AG09309 (cell line): ENCODE measurements around the gene TAPBP.
"Not testable (repeated sequence)": the region's sequence is repeated elsewhere in the genome, so short reads cannot be mapped to it uniquely, and the experiment has no call there.

Source experiments
- DNase-seq: peaks from one replicate; pipeline ENCODE4 v3.0.0-alpha.2; 2010; ENCODE audit warnings: low read depth
- H3K4me3 ChIP-seq: 2 replicates; pipeline ENCODE4 v1.5.1; 2011; ENCODE audit warnings: mild to moderate bottlenecking, low read depth, low read length, moderate library complexity; ENCODE audit not compliant: control insufficient read depth
- TF ChIP-seq, protein P1 (sequence below): IDR thresholded peaks from 2 replicates; pipeline ENCODE4 v1.5.1; 2011; ENCODE audit warnings: mild to moderate bottlenecking, low read depth, low read length, inconsistent platforms; ENCODE audit not compliant: insufficient read depth, control insufficient read depth; ENCODE audit errors: missing control alignments

Gene TAPBP

DNA sequence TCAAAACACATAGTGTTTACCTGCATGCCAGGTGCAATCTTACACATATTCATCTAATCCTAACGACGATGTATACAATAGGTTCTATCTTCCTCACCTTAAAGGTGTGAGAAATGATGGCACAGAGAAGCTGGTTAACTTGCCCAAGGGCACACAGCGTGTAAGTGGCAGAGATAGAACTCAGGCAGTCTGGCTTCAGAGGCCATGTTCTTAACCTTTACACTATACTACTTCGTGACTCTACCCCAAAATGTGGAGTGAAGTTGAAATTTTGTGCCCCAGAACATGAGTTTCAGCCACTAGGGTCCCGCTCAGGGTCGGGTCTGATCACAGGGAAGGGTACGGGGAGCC, 42.8 kb downstream of the TAPBP start:
- TF ChIP-seq, protein P1, sequence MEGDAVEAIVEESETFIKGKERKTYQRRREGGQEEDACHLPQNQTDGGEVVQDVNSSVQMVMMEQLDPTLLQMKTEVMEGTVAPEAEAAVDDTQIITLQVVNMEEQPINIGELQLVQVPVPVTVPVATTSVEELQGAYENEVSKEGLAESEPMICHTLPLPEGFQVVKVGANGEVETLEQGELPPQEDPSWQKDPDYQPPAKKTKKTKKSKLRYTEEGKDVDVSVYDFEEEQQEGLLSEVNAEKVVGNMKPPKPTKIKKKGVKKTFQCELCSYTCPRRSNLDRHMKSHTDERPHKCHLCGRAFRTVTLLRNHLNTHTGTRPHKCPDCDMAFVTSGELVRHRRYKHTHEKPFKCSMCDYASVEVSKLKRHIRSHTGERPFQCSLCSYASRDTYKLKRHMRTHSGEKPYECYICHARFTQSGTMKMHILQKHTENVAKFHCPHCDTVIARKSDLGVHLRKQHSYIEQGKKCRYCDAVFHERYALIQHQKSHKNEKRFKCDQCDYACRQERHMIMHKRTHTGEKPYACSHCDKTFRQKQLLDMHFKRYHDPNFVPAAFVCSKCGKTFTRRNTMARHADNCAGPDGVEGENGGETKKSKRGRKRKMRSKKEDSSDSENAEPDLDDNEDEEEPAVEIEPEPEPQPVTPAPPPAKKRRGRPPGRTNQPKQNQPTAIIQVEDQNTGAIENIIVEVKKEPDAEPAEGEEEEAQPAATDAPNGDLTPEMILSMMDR = no peak
- H3K4me3 ChIP-seq = peak overlapping the region; percentile 90
- no peak for DNase-seq

DNA sequence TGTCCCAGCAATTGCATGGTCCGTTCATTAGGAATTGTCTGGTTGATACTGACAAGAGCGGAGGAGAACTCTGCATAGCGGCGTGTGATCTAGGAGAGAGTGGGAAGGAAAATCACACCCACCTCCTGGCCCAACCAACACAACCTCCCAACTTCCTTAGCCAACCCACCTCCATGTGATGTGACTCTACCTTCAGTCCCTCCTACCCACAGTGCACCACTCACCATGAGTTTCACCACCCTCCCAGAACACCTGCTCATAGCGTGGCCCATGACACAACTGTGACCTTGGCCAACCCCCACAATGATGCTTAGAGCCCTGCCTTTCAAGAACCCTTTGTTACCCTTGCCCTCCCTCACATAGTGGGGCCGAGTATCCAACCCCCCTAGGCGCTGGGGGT, 49.9 kb downstream of the TAPBP start:
- DNase-seq = no peak
- TF ChIP-seq, protein P1 = no peak

DNA sequence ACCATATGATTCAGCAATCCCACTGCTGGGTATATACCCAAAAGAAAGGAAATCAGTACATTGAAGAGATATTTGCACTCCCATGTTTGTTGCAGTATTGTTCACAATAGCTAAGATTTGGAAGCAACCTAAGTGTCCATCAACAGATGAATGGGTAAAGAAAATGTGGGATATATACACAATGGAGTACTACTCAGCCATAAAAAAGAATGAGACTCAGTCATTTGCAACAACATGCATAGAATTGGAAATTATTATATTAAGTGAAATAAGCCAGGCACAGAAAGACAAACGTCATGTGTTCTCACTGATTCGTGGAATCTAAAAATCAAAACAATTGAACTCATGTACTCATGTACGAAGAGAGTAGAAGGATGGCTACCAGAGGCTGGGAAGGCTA, 51.4 kb downstream of the TAPBP start:
- not testable (repeated sequence) for H3K4me3 ChIP-seq, DNase-seq

More for the DNA sequence above, 49.9 kb downstream of the TAPBP start:
- no peak overlapping the region for H3K4me3 ChIP-seq

DNA sequence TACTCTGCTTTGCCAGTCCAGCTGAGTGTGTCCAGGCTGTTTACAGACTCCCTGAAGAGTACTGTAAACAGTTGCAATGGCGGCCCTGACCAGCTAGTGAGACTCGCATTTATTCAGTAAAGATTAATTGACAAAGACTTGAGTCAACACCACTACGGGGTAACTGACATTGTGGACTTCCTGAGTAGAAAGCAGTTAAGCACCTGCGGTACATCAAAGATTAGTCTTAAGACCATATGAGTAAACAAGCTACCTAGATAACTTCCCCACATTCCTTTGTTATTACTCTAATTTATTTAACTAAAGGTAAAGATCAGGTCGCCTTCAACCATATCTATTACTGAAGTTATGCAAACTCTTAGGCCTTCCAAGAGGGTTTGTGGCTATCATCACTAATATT, 54.8 kb downstream of the TAPBP start:
- DNase-seq = no peak
- TF ChIP-seq, protein P1 = no peak
- H3K4me3 ChIP-seq = no peak overlapping the region

DNA sequence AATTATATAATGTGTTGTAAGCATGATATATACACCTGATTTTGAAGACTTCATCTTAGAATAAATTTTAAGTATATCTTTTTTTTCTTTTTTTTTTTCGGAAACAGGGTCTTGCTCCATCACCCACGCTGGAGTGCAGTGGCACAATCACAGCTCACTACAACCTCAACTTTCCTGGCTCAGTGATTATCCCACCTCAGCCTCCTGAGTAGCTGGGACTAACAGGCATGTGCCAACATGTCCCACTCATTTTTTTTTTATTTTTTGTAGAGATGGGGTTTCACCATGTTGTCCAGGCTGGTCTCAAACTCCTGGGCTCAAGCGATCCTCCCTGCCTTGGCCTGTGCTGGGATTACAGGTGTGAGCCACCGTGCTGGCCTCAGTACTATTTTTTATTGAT, 59.3 kb downstream of the TAPBP start:
- TF ChIP-seq, protein P1 = no peak
- no peak for DNase-seq
- H3K4me3 ChIP-seq = no peak overlapping the region

DNA sequence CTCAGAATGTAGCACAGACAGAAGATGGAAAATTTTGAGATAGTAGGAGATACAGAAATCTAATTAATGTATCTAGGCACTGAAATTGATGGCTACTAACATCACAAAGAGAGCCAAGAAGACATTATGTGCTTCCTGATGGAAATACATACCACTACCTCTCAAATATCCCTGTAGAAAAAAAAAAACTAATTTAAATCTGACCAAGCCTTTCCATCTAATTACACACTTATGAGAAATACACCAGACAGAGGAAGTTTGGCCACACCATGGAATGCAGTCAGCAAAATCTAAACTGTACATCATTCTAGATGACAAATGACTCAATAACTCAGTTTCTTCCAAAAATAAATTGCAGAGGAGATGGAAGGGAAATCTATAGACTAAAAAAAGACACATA, 61.1 kb downstream of the TAPBP start:
- H3K4me3 ChIP-seq = no peak overlapping the region
- TF ChIP-seq, protein P1 = no peak
- no peak for DNase-seq

DNA sequence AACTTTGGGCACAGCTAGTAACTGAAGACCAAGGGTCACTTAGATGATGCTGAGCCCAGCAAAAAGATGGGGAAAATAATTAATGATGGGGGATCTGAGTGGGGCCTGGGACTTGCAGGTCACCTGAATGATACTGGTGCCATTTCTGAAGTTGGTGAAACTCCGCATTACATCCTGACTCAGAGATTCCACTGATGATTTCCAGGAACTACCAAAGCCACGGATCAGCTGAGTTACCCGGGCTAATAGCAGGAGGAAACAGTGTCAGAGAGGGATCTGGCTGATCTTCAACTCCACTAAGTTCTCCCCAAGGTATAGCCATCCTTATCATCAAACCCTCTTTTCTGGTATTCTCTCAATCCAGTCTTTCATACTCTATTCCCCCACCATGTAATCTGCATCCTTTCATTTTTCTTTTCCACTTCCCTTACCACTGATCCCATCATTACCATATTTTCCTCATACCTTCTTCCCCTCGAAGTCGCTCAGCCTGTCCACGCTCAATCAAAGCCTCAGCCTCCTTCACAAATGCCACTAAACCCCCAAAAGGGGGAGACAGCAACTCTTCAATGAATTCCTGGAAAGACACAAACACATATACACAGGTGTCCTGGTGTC, 62.4 kb downstream of the TAPBP start:
- DNase-seq = no peak
- TF ChIP-seq, protein P1 = no peak
- no peak overlapping the region for H3K4me3 ChIP-seq

DNA sequence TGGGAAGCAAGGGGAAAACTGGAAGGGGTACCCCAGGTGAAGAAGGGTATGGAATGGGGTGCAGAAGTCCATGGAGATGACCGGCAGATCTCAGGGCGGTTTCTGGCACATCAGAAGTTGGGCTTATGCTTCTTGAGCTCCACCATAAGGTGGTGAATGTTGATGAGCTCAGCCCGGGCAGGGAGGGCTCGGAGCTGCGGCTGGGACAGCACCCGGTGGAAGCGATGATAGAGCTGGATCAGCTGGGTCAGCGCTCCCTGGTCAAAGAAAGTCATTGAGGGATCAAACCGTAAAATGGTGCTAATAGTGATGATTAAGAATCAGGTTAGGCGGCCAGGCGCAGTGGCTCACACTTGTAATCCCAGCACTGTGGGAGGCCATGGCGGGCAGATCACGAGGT, 63.1 kb downstream of the TAPBP start:
- no peak for DNase-seq
- no peak overlapping the region for H3K4me3 ChIP-seq
- TF ChIP-seq, protein P1 = no peak
